Ecto neural progenitor cell (in vitro differentiated cells): ENCODE results near the gene MAPK14.

Source experiments
- DNase-seq: peaks from one replicate; pipeline ENCODE4 v3.0.0-alpha.2; 2018; ENCODE audit warnings: low spot score

The MAPK14 gene

DNA sequence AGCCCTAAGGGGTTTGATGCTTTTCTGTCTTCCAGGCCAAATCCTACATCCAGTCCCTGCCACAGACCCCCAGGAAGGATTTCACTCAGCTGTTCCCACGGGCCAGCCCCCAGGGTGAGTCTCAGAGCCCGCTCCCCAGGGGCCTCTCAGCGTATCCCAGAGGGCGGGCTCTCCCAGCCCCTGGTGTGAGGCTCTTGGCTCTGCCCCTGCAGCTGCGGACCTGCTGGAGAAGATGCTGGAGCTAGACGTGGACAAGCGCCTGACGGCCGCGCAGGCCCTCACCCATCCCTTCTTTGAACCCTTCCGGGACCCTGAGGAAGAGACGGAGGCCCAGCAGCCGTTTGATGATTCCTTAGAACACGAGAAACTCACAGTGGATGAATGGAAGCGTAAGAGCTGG lies 111.1 kb downstream of the MAPK14 start:
- no peak for DNase-seq

DNA sequence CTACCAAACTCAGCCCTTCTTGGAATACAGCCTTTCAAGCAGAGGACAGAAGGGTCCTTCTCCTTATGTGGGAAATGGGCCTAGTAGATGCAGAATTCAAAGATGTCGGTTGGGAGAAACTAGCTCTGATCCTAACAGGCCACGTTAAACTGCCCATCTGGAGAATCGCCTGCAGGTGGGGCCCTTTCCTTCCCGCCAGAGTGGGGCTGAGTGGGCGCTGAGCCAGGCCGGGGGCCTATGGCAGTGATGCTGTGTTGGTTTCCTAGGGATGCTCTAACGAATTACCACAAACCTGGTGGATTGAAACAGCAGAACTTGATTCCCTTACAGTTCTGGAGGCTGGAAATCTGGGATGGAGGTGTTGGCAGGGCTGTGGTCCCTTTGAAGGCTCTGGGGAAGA lies 111.8 kb downstream of the MAPK14 start:
- peak; percentile 72 for DNase-seq

- no peak for DNase-seq
Observed at GRCh38 chr6:36139991-36140710, 112.5 kb downstream of the MAPK14 start.

DNA sequence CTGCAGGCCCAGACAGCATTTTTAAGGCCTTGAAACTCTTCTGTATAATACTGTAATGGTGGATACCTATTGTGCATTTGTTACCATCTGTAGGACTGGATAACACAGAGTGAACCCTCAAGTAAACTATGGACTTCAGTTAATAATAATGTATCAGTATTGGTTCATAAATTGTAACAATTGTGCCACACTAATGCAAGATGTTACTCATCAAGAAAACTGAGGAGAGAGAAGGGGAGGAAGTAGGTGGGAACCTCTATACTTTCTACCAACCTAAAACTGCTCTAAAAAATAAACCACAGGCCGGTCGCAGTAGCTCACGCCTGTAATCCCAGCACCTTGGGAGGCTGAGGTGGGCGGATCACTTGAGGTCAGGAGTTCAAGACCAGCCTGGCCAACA lies 113.5 kb downstream of the MAPK14 start:
- no peak for DNase-seq

DNA sequence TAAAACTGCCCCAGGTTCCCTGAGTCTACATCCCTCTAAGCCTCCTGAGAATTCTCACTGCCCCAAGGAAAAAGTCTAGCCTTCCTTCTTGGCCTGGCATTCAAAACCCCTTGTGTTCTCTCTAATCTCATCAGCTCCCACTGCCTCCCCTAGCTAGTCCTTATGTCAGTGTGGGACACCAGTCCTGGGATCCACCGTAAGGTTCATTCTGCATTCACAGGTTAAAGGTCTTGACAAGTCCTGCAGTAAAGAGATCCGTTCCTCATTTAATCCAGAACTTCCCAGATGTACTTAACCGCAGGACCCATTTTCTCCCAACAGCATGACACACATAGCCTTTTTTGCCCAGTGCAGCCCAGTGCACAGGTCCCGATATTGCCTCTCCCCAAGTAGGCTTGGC lies 114.4 kb downstream of the MAPK14 start:
- no peak for DNase-seq

GRCh38 chr6:36142971-36143838 lies 115.6 kb downstream of the MAPK14 start:
- no peak for DNase-seq

DNA sequence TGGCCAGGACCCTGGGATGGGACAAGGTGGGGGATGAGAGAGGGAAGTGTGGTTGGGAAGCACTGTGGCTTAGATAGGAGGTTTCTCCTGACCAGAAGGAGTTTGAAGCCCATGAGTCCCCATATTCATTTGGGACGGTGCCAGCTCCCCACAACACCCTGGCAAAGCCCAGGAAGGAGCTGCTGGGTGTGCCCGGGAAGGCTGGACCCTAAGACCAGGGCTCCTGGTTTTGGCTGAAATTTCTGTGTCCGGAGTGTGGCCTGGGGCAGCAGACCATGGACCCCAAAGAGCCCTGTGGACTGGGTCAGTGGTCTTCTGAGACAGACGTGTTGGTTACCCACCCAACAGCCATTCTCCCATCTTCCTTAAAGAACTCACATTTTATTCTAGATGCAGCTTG lies 117.9 kb downstream of the MAPK14 start:
- no peak for DNase-seq

DNA sequence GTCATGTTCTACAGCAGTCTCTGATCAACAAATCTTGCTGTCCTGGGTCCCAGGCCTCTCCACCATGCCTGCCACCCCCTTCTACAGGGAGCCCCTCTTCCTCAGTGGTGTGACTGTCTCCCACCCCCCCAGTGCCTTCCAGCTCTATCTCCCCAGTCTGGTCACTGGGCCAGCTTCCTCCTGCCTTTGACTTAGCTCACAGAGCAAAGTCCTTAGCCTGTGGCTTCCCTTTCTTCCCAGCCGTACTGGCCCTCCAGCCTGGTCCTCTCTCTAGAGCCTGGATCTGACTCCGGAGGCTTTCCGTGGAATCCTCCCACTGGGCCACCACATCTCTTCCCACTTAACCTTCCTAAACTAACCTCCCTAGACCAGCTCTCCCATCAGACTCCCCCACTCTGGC lies 119.7 kb downstream of the MAPK14 start:
- DNase-seq, result no peak

GRCh38 chr6:36149476-36149875 lies 121.9 kb downstream of the MAPK14 start:
- DNase-seq, result no peak

DNA sequence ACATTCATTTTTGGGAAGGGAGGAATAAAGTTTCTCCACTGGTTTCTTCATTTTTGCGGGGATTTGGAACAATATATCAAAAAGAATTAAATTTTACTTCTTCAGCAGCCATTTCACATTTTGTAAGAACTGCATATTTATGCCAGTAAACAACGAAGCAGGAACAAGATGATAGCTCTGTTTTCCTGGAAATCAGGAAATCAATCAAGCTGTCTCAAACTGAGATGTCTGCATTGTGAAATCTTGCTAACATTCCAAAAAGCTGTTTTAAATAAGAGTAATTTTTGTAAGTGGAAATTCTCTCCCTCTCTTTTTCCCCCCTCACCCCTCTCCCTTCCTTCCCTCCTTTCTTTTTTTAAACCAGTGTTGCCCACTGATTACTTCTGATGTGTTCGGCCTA lies 122.7 kb downstream of the MAPK14 start:
- no peak for DNase-seq

DNA sequence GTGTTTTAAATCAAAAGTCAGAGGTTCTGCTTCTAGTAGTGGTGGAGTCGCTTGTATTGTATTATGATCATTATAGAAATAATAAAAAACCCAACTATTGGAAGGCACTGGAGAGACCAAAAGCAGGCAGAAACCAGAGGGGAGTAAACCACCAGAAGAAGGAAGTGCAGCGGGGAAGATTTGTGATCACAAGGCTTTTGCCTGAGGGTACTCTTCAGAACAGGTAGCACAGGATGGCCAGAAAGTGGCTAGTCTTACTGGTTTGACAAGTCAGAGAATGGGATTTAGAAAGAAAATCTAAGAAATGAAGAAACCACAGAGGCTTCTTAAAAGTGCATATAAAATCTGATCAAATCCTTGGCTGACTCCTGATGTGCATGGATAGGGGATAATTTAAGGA lies 126.7 kb downstream of the MAPK14 start:
- DNase-seq, result no peak

- DNase-seq, result no peak
Observed at GRCh38 chr6:36155662-36156061, 128.1 kb downstream of the MAPK14 start.

DNA sequence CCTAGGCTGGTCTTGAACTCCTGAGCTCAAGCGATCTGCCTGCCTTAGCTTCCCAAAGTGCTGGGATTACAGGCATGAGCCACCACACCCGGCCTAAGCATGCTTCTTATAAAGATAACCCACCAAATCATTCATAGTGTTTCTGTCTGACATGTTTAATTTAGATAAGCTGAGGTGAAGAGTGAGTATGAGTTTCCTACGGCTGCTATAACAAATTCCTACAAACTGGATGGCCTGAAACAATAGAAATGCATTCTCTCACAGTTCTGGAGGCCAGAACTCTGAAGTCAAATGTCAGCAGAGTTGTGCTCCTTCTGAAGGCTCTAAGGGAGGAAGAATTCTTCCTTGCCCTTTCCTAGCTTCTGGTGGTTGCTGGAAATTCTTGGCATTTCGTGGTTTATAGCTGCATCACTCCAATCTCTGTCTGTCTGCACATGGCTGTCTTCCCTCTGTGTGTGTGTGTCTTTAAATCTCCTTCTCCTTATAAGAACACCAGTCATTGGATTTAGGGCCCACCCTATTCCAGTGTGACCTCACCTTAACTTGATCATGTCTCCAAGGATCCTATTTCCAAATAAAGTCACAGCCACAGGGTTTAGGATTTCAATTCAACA lies 132.6 kb downstream of the MAPK14 start:
- DNase-seq, result no peak
